Gastroesophageal sphincter (tissue), 4 donors: ENCODE results near the gene CDH23. TPM values are rescaled to one million over a fixed set of nuclear protein-coding genes. Genes with fewer than 3 reads are reported as not detected.
A peak's percentile ranks its signal among the peaks of the same experiment; 100 is the strongest.

Source experiments
- ATAC-seq: fragments of 150-250 bp; one replicate; pipeline ENCODE4 v1.9.1; 2016; ENCODE audit warnings: mild to moderate bottlenecking, moderate library complexity
- H3K27ac ChIP-seq, 4 donors: fragments of 200-600 bp; sonication (generic) in 3 of 4; 1 replicate in 3 of 4; 2 replicates in 1 of 4; pipeline ENCODE4 v1.5.1; 2016 to 2019
- H3K27me3 ChIP-seq: fragments of 200-600 bp; sonication (generic); one replicate; pipeline ENCODE4 v1.5.1; 2019
- H3K36me3 ChIP-seq, 2 donors: fragments of 200-600 bp; sonication (generic); one replicate each; pipeline ENCODE4 v1.5.1; 2019; ENCODE audit warnings: control low read depth in 1 of 2
- H3K4me1 ChIP-seq, 3 donors: fragments of 200-600 bp; sonication (generic); 1 replicate in 2 of 3; 2 replicates in 1 of 3; pipeline ENCODE4 v1.5.1; 2016 to 2019; ENCODE audit warnings: control low read depth in 2 of 3
- H3K4me3 ChIP-seq, 2 donors: fragments of 200-600 bp; sonication (generic); one replicate each; pipeline ENCODE4 v1.5.1; 2019; ENCODE audit warnings: mild to moderate bottlenecking in 1 of 2, moderate library complexity in 1 of 2
- H3K9me3 ChIP-seq, 3 donors: fragments of 200-600 bp; sonication (generic); one replicate each; pipeline ENCODE4 v1.5.1; 2017 to 2019; ENCODE audit warnings: control low read depth in 2 of 3
- EP300 ChIP-seq: sonication (generic); formaldehyde crosslinking; IDR thresholded peaks from one replicate; pipeline ENCODE4 v1.6.1; 2017; ENCODE audit warnings: antibody characterized with exemption, mild to moderate bottlenecking
- POLR2A ChIP-seq, 2 donors: fragments of 450-650 bp; IDR thresholded peaks; one replicate each; pipeline ENCODE4 v1.6.1; 2017; ENCODE audit warnings: antibody characterized with exemption in 2 of 2, mild to moderate bottlenecking in 2 of 2, moderate library complexity in 1 of 2
- POLR2AphosphoS5 ChIP-seq: sonication (generic); formaldehyde crosslinking; IDR thresholded peaks from one replicate; pipeline ENCODE4 v1.6.1; 2017; ENCODE audit warnings: antibody characterized with exemption
- WGBS, 2 donors: methylation state at CpG; one replicate each; pipeline ENCODE4 v1.1.5; 2018; ENCODE audit warnings: low coverage in 1 of 2; 5-methylcytosine and 5-hydroxymethylcytosine counted together
- total RNA-seq, 4 donors: library from RNA; depleted of rRNA; stranded (reverse); fragments of >200 nt; gene quantifications; one replicate each; pipeline ENCODE4 v1.1.0, GENCODE V29; 2016
- TF ChIP-seq, protein P1 (sequence below), 4 experiments: fragments of 200-600 bp in 2 of 4; fragments of 450-650 bp in 2 of 4; sonication (generic) in 1 of 4; IDR thresholded peaks; one replicate each; pipeline ENCODE4 v1.5.1; 2017 to 2019; ENCODE audit warnings: antibody characterized with exemption in 4 of 4, mild to moderate bottlenecking in 2 of 4, moderate library complexity in 2 of 4

Gene CDH23
- total RNA-seq, 4 donors from 2014 or later: 5.1 to 33.5 (median 16.2) TPM

DNA sequence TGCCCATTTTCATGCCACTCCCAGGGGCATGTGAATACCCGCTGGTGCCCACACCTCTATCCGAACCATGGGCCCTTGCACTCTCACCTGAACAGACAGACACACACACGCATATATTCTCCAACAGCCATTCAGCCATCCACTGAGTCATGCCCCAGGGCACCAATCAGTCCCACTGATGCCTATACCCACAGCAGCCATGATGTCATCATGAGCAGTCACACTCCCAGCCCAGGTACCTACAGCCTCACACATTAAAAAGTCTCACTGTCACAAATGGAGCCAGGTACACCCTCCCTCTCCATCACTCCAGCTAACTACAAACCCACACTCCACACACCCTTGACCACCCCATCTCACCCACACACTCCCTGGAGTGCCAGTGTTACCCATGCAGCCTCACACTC lies 364.4 kb downstream of the CDH23 start:
- TF ChIP-seq, protein P1, sequence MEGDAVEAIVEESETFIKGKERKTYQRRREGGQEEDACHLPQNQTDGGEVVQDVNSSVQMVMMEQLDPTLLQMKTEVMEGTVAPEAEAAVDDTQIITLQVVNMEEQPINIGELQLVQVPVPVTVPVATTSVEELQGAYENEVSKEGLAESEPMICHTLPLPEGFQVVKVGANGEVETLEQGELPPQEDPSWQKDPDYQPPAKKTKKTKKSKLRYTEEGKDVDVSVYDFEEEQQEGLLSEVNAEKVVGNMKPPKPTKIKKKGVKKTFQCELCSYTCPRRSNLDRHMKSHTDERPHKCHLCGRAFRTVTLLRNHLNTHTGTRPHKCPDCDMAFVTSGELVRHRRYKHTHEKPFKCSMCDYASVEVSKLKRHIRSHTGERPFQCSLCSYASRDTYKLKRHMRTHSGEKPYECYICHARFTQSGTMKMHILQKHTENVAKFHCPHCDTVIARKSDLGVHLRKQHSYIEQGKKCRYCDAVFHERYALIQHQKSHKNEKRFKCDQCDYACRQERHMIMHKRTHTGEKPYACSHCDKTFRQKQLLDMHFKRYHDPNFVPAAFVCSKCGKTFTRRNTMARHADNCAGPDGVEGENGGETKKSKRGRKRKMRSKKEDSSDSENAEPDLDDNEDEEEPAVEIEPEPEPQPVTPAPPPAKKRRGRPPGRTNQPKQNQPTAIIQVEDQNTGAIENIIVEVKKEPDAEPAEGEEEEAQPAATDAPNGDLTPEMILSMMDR (IDR thresholded peaks at IDR 0.05): no peak
- TF ChIP-seq EP300 (no peak), POLR2A (IDR thresholded peaks at IDR 0.05) (no peak), POLR2AphosphoS5 (no peak)
- no peak for ATAC-seq
- Histone ChIP-seq H3K9me3 (no peaks in the 10 kb centered on the region), H3K27me3 (no peaks in the 10 kb centered on the region), H3K27ac (peak overlapping the region in 1 of 4 donors; percentile 90), H3K4me3 (no peak overlapping the region), H3K4me1 (peaks cover 10 to 86% (median 41%) of the 10 kb centered on the region in 3 donors), H3K36me3 (peaks cover 0 to 66% of the 10 kb centered on the region in 2 donors)
- WGBS, 2 donors: 93% methylated on average over 3 of the region's 3 CpGs; no CpG with 5 or more reads in 1 of the 2 donors

DNA sequence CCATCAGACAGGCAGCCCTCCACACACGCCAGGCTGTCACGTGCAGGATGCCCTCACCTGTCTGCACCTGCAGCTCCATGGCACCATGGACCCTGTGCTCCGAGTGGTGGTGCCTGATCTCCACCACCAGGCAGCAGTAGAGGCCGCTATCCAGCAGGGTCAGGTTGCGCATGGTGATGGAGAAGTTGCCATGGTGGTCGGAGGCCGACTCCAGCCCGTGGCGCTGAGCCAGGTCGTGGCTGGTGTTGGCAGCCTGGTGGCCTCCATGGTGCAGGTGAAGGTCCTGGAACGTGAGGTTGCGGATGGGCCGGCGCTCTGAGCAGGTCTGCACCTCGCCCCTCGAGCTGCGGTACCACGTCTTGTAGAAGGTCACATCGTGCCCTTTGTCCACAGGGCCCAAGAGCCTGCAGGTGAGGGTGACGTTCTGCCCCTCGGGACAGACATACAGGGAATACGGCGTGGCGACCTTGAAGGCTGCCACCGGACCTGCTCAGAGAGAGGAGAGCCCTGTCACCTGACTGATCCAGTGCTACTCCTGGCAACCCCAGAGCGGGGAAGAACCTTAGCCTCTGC lies 364.9 kb downstream of the CDH23 start:
- Histone ChIP-seq H3K27ac (peak overlapping the region in 1 of 4 donors; percentile 90), H3K36me3 (peaks cover 0 to 61% of the 10 kb centered on the region in 2 donors), H3K27me3 (no peaks in the 10 kb centered on the region), H3K4me3 (no peak overlapping the region), H3K9me3 (no peaks in the 10 kb centered on the region), H3K4me1 (peaks cover 10 to 86% (median 47%) of the 10 kb centered on the region in 3 donors)
- ATAC-seq: no peak
- WGBS, 2 donors: 91 to 100% methylated on average over 1 to 6 of the region's 26 CpGs
- TF ChIP-seq POLR2AphosphoS5 (no peak), POLR2A (IDR thresholded peaks at IDR 0.05) (no peak), EP300 (no peak)
- TF ChIP-seq, protein P1 (IDR thresholded peaks at IDR 0.05): no peak

DNA sequence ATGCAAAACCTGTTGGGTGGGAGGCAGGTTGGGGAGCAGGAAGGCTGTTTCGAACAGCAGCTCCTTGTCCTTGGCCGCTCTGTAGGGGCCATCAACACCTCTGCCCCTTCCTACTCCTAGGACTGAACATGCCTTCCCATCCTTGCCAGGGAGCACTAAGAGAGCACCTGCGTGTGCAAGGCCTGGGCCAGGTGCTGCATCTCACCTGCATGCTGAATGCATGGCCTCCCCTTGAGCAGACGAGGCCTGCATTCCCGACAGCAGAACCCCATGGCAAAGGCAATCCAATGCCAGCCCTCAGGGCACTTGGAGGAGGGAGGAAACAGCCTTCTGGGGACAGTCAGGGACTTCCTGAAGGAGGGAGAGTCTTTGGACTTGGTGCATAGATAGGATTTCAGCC lies 365.6 kb downstream of the CDH23 start:
- H3K9me3 ChIP-seq: no peaks in the 10 kb centered on the region
- H3K27ac ChIP-seq: peak overlapping the region in 2 of 4 donors; percentile 16 to 90
- H3K27me3 ChIP-seq: no peaks in the 10 kb centered on the region
- H3K36me3 ChIP-seq: peaks cover 0 to 55% of the 10 kb centered on the region in 2 donors
- ATAC-seq: no peak
- no CpG with 5 or more reads among the region's 5 CpGs for WGBS, 2 donors
- no peak overlapping the region for H3K4me3 ChIP-seq
- TF ChIP-seq POLR2AphosphoS5: no peak
- TF ChIP-seq EP300: no peak
- TF ChIP-seq POLR2A (IDR thresholded peaks at IDR 0.05): no peak
- TF ChIP-seq, protein P1 (IDR thresholded peaks at IDR 0.05): no peak
- H3K4me1 ChIP-seq: peaks cover 10 to 86% (median 52%) of the 10 kb centered on the region in 3 donors

DNA sequence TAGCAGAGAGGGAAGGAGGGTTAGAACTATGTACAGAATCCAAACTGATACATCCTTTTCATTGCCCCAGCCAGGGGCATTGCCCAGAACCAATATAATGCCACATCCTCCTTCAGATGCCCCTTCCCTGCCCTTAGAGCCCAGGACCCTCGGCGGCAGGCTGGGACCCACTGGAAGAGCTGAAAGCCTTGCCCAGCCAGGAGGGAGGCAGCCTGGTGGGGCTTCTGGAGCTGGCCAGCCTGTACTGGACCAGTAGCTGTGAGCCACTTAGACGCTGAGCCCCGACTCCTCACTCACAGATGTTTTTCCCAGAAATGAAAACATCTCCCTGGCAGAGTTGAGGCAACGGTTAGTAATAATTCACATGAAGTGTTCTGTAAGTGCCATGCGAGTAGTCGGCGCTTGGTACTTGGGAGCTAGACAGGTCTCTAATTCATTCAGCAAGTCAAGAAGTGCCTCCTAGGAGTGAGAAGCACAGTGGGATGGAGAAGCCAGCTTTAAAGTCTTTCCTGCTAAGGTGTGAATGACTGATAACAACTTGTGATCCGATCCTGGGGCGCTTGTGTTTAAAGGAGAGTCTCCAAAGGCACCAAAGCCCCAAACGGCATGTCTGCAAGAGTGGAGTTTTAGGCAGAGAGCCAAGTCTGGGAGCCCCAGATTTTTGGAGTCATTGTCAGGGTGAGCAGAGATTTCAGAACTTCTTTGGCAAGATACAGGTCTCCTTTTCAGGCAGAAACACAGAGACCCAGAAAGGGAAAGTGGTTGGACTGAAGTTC lies 366.8 kb downstream of the CDH23 start:
- ATAC-seq: no peak
- H3K9me3 ChIP-seq: no peaks in the 10 kb centered on the region
- peaks cover 0 to 43% of the 10 kb centered on the region in 2 donors for H3K36me3 ChIP-seq
- peaks cover 10 to 87% (median 62%) of the 10 kb centered on the region in 3 donors for H3K4me1 ChIP-seq
- H3K4me3 ChIP-seq: no peak overlapping the region
- H3K27ac ChIP-seq: peak overlapping the region in 3 of 4 donors; percentile 90 to 95 (median 94)
- WGBS, 2 donors: 60 to 68% methylated on average over 3 to 6 of the region's 11 CpGs
- no peaks in the 10 kb centered on the region for H3K27me3 ChIP-seq
- TF ChIP-seq POLR2A (IDR thresholded peaks at IDR 0.05) (no peak), EP300 (no peak), POLR2AphosphoS5 (no peak)
- TF ChIP-seq, protein P1 (IDR thresholded peaks at IDR 0.05): no peak
